HepG2 (cell line): ENCODE measurements around the gene TEKT5. TPM values are rescaled to one million over a fixed set of nuclear protein-coding genes. Genes with fewer than 3 reads are reported as not detected.

Source experiments
- ATF7 ChIP-seq, 2 experiments: fragments of 450-650 bp in 1 of 2; sonication (generic) in 1 of 2; formaldehyde crosslinking in 1 of 2; IDR thresholded peaks; 2 replicates each; pipeline versions ENCODE4 v1.4.0 to v1.6.1; 2016 to 2020; ENCODE audit warnings: antibody characterized with exemption in 1 of 2, mild to moderate bottlenecking in 1 of 2, missing genetic modification reagents in 1 of 2
- FOSL1 ChIP-seq: sonication (generic); formaldehyde crosslinking; IDR thresholded peaks from 2 replicates; pipeline ENCODE4 v1.9.0; 2021; ENCODE audit warnings: missing genetic modification reagents, borderline replicate concordance
- FOXA3 ChIP-seq: IDR thresholded peaks from 2 replicates; pipeline ENCODE4 v1.6.1; 2016; ENCODE audit warnings: missing genetic modification reagents, missing compliant biosample characterization
- ISX ChIP-seq: sonication (generic); formaldehyde crosslinking; conservative IDR thresholded peaks from 2 replicates; pipeline ENCODE4 v1.5.0; 2020; ENCODE audit warnings: missing genetic modification reagents
- KLF13 ChIP-seq: sonication (generic); formaldehyde crosslinking; IDR thresholded peaks from 2 replicates; pipeline ENCODE4 v1.4.0; 2020; ENCODE audit warnings: mild to moderate bottlenecking, missing genetic modification reagents
- MATR3 ChIP-seq: sonication (generic); formaldehyde crosslinking; IDR thresholded peaks from 2 replicates; pipeline ENCODE4 v1.4.0; 2020; ENCODE audit warnings: missing genetic modification reagents
- MAZ ChIP-seq, 2 experiments: sonication (generic) in 1 of 2; formaldehyde crosslinking in 1 of 2; IDR thresholded peaks; 2 replicates each; pipeline versions ENCODE4 v1.5.0 to v1.6.1; 2012 to 2020; ENCODE audit warnings: low read depth in 2 of 2, mild to moderate bottlenecking in 2 of 2, borderline replicate concordance in 1 of 2, improper control_type of control experiment in 1 of 2, low read length in 1 of 2, missing genetic modification reagents in 1 of 2, moderate library complexity in 1 of 2
- MED1 ChIP-seq: sonication (generic); formaldehyde crosslinking; IDR thresholded peaks from 2 replicates; pipeline ENCODE4 v1.4.0; 2020; ENCODE audit warnings: missing genetic modification reagents
- MTA1 ChIP-seq: sonication (generic); formaldehyde crosslinking; IDR thresholded peaks from 2 replicates; pipeline ENCODE4 v1.4.0; 2020; ENCODE audit warnings: missing genetic modification reagents, mild to moderate bottlenecking, borderline replicate concordance
- NPAS2 ChIP-seq: sonication (generic); formaldehyde crosslinking; IDR thresholded peaks from 2 replicates; pipeline ENCODE4 v1.8.0; 2022; ENCODE audit warnings: mild to moderate bottlenecking, missing genetic modification reagents, borderline replicate concordance
- PCBP2 ChIP-seq: fragments of 200-400 bp; formaldehyde crosslinking; optimal IDR thresholded peaks from 2 replicates; pipeline ENCODE3; 2018; ENCODE audit warnings: low read length, low read depth; ENCODE audit not compliant: poor library complexity, severe bottlenecking
- RBM22 ChIP-seq: fragments of 200-400 bp; formaldehyde crosslinking; optimal IDR thresholded peaks from 2 replicates; pipeline ENCODE3; 2017; ENCODE audit warnings: mild to moderate bottlenecking, low read length, moderate library complexity
- RELA ChIP-seq: sonication (generic); formaldehyde crosslinking; IDR thresholded peaks from 2 replicates; pipeline ENCODE4 v1.4.0; 2020; ENCODE audit warnings: missing genetic modification reagents
- SKI ChIP-seq: fragments of 450-650 bp; IDR thresholded peaks from one replicate; pipeline ENCODE4 v1.6.1; 2018; ENCODE audit warnings: mild to moderate bottlenecking; ENCODE audit not compliant: partially characterized antibody
- TGIF2 ChIP-seq: IDR thresholded peaks from 2 replicates; pipeline ENCODE4 v1.6.1; 2016; ENCODE audit warnings: control low read depth, missing compliant biosample characterization
- U2AF1 ChIP-seq: fragments of 200-400 bp; formaldehyde crosslinking; optimal IDR thresholded peaks from 2 replicates; pipeline ENCODE3; 2017; ENCODE audit warnings: mild to moderate bottlenecking, low read depth, low read length
- ZFP90 ChIP-seq: sonication (generic); formaldehyde crosslinking; IDR thresholded peaks from 2 replicates; pipeline ENCODE4 v1.8.0; 2022; ENCODE audit warnings: missing genetic modification reagents, mild to moderate bottlenecking, inconsistent platforms, borderline replicate concordance
- ZNF225 ChIP-seq: sonication (generic); formaldehyde crosslinking; IDR thresholded peaks from 2 replicates; pipeline ENCODE4 v1.4.0; 2020; ENCODE audit warnings: mild to moderate bottlenecking, missing genetic modification reagents
- ZNF234 ChIP-seq: sonication (generic); formaldehyde crosslinking; conservative IDR thresholded peaks from 2 replicates; pipeline ENCODE4 v1.5.1; 2020; ENCODE audit warnings: mild to moderate bottlenecking, missing genetic modification reagents
- ZNF354B ChIP-seq: sonication (generic); formaldehyde crosslinking; IDR thresholded peaks from 2 replicates; pipeline ENCODE4 v1.8.0; 2022; ENCODE audit warnings: mild to moderate bottlenecking, missing genetic modification reagents
- ZNF383 ChIP-seq: sonication (generic); formaldehyde crosslinking; IDR thresholded peaks from 2 replicates; pipeline ENCODE4 v1.4.0; 2020; ENCODE audit warnings: missing genetic modification reagents, mild to moderate bottlenecking, borderline replicate concordance
- ZNF552 ChIP-seq: sonication (generic); formaldehyde crosslinking; IDR thresholded peaks from 2 replicates; pipeline ENCODE4 v1.9.0; 2022; ENCODE audit warnings: missing genetic modification reagents, mild to moderate bottlenecking, borderline replicate concordance
- ZNF577 ChIP-seq: sonication (generic); formaldehyde crosslinking; IDR thresholded peaks from 2 replicates; pipeline ENCODE4 v1.4.0; 2020; ENCODE audit warnings: mild to moderate bottlenecking, low read depth, missing genetic modification reagents, borderline replicate concordance
- ZSCAN12 ChIP-seq: sonication (generic); formaldehyde crosslinking; IDR thresholded peaks from 2 replicates; pipeline ENCODE4 v1.9.0; 2021; ENCODE audit warnings: mild to moderate bottlenecking, missing genetic modification reagents
- polyA plus RNA-seq, 8 experiments: library from polyadenylated mRNA; depleted of rRNA in 3 of 8; stranded (reverse) in 7 of 8; unstranded in 1 of 8; fragments of >200 nt; fragmentation: Illumina TruSeq in 4 of 8; extraction: Trizol in 4 of 8; gene quantifications; 2 replicates each; pipeline versions ENCODE4 v1.2.1 to v1.2.3, GENCODE V29; 2011 to 2016; ENCODE audit warnings: low read depth in 4 of 8, missing spikeins in 1 of 8, mixed read lengths in 1 of 8; ENCODE audit not compliant: insufficient read depth in 1 of 8
- total RNA-seq, 5 experiments: library from RNA; depleted of rRNA; stranded (reverse); fragments of >200 nt; fragmentation: Illumina TruSeq; extraction: Trizol; gene quantifications; 2 replicates each; pipeline ENCODE4 v1.2.3, GENCODE V29; 2016; ENCODE audit warnings: low read depth in 1 of 5
- TF ChIP-seq, protein P1 (sequence below): sonication (generic); formaldehyde crosslinking; IDR thresholded peaks from 2 replicates; pipeline ENCODE4 v1.8.1; 2022; ENCODE audit warnings: mild to moderate bottlenecking, missing genetic modification reagents
- TF ChIP-seq, protein P2 (sequence below): sonication (generic); formaldehyde crosslinking; IDR thresholded peaks from 2 replicates; pipeline ENCODE4 v1.4.0; 2020; ENCODE audit warnings: missing genetic modification reagents, borderline replicate concordance

Gene TEKT5
- total and polyA plus RNA-seq, 2 of the 13 experiments (the other 11 are each of a cell fraction or from before 2014, with no cell fraction given) = 0.16 TPM; not detected in 1

DNA sequence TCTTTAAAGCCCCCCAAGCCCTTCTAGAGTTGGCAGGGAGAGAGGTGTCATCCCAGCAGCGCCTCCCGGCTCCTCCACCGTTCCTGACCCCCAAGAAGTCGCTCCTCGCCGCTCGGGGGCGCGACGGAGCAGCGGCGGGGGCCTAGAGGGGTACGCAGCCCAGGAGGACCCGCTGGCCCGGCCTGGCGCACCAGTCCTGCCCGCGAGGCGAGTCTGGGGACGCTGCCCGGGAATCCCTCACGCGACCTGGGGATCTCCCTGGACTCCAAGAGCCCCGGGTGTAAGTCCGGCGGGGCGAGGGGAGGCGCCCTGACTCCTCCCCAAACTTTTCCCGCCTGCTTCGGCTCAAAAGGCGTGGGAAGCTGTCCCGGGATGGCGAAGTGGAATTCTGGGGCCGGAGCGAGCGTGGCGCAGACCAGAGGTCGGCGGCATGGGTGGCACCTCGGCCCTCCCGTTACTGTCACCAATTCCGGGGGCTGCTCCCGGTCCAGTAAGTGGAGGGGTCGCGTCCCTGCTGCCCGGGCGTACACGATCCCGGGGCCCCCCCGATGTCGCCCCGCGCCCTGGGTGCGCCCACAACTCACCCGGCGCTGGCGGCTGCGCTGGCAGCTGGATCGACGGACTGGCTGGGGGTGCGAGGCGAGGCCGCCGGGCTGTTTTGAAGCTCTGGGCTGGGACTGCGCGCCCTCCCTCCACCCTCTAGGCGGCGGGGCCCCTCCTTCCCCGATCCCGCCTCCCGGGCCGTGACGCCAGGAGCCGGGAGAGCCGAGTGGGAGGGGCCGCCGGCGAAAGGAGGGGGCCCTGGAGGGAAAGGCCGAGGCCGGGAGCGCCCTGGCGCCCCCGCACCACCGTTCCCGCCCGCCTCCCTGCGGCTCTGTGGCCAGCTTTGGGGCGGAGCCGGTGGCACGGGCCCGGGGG lies 114.5 kb downstream of the TEKT5 start, which contains the start of gene EMP2 (continued):
- TF ChIP-seq KLF13 (CRISPR knock-in tag) (no peak; the same call in 1 of the 2 replicates), ZNF552 (CRISPR knock-in tag) (peak; percentile 24; the same call in 1 of the 2 replicates), PCBP2 (no peak), ZNF577 (CRISPR knock-in tag) (no peak; the same call in 1 of the 2 replicates), SKI (peak; percentile 28), MTA1 (CRISPR knock-in tag) (peak; percentile 79), MATR3 (peak; percentile 77; the same call in 1 of the 2 replicates), MAZ (IDR thresholded peaks at IDR 0.05; ENCODE audit: borderline replicate concordance, low read depth, low read length) (peak; percentile 97), MAZ (CRISPR knock-in tag; IDR thresholded peaks at IDR 0.05; ENCODE audit: low read depth) (peak; percentile 96), U2AF1 (peak; percentile 93), ZNF354B (CRISPR knock-in tag) (0 out of 2 replicates have a peak, but pooled peaks have one; percentile 93), ATF7 (IDR thresholded peaks at IDR 0.05) (no peak), ATF7 (CRISPR knock-in tag; IDR thresholded peaks at IDR 0.05) (no peak; the same call in 1 of the 2 replicates), RBM22 (no peak), FOXA3 (CRISPR knock-in tag) (peak; percentile 68), ZNF383 (CRISPR knock-in tag) (no peak), RELA (CRISPR knock-in tag) (peak; percentile 32; the same call in 1 of the 2 replicates), ZSCAN12 (CRISPR knock-in tag) (peak; percentile 90), MED1 (CRISPR knock-in tag) (peak; percentile 70), ISX (peak; percentile 94; the same call in 1 of the 2 replicates), FOSL1 (CRISPR knock-in tag) (peak; percentile 34; the same call in 1 of the 2 replicates), ZFP90 (CRISPR knock-in tag) (peak; percentile 73; the same call in 1 of the 2 replicates), NPAS2 (no peak), ZNF225 (CRISPR knock-in tag) (peak; percentile 87; the same call in 1 of the 2 replicates), ZNF234 (CRISPR knock-in tag) (no peak), TGIF2 (CRISPR knock-in tag) (peak; percentile 28; the same call in 1 of the 2 replicates)
- TF ChIP-seq, protein P1, sequence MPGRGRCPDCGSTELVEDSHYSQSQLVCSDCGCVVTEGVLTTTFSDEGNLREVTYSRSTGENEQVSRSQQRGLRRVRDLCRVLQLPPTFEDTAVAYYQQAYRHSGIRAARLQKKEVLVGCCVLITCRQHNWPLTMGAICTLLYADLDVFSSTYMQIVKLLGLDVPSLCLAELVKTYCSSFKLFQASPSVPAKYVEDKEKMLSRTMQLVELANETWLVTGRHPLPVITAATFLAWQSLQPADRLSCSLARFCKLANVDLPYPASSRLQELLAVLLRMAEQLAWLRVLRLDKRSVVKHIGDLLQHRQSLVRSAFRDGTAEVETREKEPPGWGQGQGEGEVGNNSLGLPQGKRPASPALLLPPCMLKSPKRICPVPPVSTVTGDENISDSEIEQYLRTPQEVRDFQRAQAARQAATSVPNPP = no peak
- TF ChIP-seq, protein P2, sequence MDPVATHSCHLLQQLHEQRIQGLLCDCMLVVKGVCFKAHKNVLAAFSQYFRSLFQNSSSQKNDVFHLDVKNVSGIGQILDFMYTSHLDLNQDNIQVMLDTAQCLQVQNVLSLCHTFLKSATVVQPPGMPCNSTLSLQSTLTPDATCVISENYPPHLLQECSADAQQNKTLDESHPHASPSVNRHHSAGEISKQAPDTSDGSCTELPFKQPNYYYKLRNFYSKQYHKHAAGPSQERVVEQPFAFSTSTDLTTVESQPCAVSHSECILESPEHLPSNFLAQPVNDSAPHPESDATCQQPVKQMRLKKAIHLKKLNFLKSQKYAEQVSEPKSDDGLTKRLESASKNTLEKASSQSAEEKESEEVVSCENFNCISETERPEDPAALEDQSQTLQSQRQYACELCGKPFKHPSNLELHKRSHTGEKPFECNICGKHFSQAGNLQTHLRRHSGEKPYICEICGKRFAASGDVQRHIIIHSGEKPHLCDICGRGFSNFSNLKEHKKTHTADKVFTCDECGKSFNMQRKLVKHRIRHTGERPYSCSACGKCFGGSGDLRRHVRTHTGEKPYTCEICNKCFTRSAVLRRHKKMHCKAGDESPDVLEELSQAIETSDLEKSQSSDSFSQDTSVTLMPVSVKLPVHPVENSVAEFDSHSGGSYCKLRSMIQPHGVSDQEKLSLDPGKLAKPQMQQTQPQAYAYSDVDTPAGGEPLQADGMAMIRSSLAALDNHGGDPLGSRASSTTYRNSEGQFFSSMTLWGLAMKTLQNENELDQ = no peak
